Measurements from ENCODE around the gene HSPB3.
"Not testable (repeated sequence)": the region's sequence is repeated elsewhere in the genome, so short reads cannot be mapped to it uniquely, and the experiment has no call there.

Gene HSPB3, protein sequence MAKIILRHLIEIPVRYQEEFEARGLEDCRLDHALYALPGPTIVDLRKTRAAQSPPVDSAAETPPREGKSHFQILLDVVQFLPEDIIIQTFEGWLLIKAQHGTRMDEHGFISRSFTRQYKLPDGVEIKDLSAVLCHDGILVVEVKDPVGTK

DNA sequence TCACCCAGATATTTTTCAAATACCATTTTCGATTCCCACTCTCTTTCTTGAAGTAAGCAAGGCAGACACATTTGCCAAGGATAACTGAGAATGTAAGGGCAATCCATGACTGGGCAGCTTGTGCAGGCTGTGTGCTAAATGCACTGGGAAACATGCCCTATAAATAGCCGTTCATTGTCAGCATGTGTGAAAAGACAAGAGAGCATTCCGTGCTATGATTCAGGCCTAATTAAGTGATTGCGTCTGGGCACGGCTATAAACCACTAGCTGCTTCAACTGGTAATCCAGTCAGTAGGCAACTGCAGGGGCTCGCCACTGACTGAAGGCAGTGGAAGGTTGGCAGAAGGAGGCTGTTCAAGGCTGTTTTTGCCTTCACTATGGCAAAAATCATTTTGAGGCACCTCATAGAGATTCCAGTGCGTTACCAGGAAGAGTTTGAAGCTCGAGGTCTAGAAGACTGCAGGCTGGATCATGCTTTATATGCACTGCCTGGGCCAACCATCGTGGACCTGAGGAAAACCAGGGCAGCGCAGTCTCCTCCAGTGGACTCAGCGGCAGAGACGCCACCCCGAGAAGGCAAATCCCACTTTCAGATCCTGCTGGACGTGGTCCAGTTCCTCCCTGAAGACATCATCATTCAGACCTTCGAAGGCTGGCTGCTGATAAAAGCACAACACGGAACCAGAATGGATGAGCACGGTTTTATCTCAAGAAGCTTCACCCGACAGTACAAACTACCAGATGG is at the start of gene HSPB3:
TSS of gene HSPB3 (plus strand) at position 287 of the 745 bp plus-strand sequence. CDS start at position 378, 91 bp downstream.
- in situ Hi-C loops (cut with MboI; ENCODE audit: low sequenced_read_pairs) = no loop called here

DNA sequence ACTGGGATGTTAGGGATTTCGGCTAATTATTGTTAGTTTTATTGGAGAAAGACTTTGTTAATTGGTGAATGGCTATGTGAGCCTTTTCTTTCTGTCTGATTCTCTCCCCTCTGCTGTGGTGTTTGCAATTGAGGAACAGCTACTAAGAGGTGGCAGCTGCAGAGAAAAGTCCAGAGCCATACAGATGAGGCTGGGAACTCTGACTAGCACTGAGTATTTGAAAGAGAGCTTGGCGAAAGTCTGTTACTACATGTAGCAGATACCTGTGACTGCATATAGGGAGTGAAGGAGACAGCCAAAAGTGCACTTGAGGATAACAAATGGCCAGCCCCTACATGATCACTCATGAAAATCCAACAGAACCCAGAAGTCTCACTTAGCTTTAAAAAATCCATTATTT is 44.3 kb upstream of the HSPB3 start:
- in situ Hi-C loops (cut with MboI; ENCODE audit: low sequenced_read_pairs) = no loop called here

DNA sequence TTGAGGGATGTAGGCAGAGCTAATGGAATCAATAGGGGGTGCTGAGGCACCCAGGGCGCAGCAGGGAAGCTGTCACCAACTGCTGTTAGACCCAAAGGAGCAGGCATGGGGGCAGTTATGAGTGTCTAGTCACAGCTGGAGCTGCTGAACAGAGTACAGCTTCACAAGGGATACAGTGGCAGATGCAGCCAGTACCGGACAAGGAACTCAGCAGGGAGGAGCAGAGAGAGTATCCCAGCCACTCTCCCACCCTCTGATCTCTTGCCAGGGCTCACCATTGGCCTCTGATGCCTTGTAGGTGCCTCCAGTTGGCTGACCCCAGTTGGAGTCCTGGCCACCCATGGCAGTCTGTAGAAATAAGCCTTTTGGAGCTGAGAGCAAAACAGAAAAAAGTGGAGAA is 42.6 kb upstream of the HSPB3 start:
- in situ Hi-C loops (cut with MboI; ENCODE audit: low sequenced_read_pairs) = no loop called here

DNA sequence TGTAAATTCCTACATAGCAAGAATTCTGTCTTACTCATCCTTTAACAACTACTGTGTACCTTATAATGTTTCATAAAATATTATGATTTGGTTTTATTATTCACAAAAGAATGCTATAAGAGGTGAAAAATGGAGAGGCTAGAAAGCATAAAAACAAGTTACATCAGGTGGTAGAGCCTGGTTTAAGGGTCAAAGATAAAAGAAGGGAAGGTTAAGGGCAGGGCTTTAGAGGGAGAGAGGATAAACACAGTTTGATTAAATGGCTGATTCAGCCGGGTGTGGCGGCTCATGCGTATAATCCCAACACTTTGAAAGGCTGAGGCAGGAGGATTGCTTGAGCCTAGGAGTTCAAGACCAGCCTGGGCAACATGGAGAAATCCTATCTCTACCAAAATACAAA is 40.4 kb upstream of the HSPB3 start:
- in situ Hi-C loops (cut with MboI; ENCODE audit: low sequenced_read_pairs) = no loop called here

DNA sequence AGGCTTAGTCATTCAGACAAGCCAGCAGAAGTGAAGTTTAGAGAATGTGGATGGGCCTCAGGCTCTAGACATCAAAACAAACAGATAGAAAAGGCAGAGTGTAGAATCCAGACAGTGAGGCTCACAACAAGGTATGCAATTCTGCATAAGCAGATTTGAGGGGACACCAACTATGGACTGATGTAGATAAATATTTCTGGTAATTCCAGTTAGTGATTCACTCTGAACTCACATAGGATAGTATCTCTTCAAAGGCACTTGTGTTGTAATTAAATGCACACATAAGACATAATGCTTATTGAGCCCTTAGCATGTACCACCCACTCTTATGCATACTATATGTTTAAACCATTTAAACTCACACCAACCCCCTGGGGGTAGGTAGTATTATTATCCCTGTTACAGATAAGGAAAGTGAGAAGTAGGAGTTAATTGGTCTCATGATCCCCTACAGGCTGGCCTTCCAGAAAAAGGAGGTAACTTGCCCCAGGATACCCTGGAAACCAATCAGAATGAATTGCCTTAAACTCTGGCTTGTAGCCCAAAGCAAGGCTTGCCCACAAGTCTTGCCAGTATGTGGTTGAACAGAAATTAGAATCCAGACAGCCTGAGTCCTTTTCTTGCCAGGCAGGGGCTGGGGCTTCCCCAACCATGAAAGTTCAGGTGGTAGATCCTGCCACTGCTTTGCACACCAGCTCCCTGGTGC is 39.5 kb upstream of the HSPB3 start:
- in situ Hi-C loops (cut with MboI; ENCODE audit: low sequenced_read_pairs) = no loop called here

DNA sequence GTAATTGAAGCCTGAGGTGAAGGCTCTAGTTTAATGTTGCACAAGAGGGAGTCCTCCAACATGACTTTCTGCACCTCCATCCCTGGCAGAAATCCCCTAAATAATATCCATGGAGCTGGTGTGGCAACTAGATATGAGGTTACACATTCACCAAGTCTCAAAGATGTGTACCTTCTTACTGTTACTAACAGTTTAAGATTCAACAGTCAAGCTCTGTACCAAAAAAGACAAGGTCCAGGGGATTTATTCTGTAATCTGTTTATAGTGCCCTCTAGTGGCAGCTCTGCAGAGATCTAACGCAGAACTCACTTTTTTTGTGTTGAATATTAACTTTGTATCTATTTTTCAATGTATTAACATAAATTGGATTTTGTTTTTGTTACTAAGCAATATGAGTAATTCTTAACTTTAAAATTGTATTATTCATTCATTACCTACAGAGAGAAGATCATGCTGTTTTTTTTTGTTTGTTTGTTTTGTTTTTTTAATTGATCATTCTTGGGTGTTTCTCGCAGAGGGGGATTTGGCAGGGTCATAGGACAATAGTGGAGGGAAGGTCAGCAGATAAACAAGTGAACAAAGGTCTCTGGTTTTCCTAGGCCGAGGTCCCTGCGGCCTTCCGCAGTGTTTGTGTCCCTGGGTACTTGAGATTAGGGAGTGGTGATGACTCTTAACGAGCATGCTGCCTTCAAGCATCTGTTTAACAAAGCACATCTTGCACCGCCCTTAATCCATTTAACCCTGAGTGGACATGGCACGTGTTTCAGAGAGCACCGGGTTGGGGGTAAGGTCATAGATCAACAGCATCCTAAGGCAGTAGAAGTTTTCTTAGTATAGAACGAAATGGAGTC is 35.7 kb upstream of the HSPB3 start:
- in situ Hi-C loops (cut with MboI; ENCODE audit: low sequenced_read_pairs) = not testable (repeated sequence)

DNA sequence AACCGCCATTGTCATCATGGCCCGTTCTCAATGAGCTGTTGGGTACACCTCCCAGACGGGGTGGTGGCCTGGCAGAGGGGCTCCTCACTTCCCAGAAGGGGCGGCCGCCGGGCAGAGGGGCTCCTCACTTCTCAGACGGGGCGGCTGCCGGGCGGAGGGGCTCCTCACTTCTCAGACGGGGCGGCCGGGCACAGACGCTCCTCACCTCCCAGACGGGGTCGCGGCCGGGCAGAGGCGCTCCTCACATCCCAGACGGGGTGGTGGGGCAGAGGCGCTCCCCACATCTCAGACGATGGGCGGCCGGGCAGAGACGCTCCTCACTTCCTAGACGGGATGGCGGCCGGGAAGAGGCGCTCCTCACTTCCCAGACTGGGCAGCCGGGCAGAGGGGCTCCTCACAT is 35.0 kb upstream of the HSPB3 start:
- in situ Hi-C loops (cut with MboI; ENCODE audit: low sequenced_read_pairs) = not testable (repeated sequence)

DNA sequence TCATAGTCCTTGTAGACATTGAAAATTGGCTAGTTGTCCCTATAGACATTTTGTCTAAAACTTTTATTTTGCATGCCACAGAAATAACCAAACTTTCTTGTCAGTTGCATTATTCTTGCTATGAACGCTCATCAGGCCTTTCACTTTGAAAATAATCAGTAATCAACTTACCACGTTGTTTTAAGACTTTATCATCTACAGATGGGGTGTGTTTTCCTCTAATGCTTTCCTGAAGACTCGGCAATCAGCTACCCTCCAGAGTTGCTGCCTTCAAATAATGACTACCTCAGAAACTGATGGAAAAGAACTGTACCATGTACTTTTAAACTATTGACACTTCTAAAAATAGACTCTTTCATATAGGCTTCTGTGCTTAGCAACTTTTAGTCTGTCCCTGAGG is 33.5 kb upstream of the HSPB3 start:
- in situ Hi-C loops (cut with MboI; ENCODE audit: low sequenced_read_pairs) = no loop called here

DNA sequence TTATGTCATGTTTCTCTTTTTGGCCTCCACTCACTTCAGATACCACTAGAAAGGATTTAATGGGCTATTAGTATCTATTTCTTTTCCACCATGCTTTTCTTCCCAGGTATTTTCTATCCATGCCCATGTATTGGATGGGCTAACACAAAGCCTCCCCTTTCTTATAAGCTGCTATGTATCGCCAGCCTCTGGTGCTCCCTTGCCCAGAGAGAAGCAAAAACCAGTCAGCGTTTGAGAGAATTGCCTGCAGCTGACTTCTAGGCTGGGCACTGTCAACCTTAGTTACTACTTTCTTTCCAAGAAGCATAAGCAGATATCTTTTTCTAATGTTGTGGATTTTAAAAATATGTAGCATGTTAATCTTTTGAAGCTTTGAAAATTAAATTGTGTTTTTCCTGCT is 30.2 kb upstream of the HSPB3 start:
- in situ Hi-C loops (cut with MboI; ENCODE audit: low sequenced_read_pairs) = no loop called here

DNA sequence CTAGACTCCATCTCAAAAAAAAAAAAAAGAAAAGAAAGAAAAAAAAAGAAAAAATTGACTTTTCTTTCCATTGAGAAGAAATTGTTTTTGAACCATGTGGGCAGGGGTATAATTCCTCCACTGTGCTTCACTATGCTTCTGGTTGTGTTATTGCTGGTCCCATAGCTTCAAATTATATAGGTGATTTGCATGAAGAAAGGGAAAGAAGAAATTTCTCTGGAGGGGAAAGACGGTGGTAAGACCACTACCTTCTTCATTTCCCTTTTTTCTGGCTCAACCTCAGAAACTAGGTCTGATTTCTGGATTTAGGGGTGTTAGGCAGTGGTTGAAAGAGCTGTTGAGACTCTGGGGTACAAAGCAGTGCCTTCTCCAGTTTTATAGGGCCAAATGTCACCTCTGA is 29.3 kb upstream of the HSPB3 start:
- in situ Hi-C loops (cut with MboI; ENCODE audit: low sequenced_read_pairs) = no loop called here

DNA sequence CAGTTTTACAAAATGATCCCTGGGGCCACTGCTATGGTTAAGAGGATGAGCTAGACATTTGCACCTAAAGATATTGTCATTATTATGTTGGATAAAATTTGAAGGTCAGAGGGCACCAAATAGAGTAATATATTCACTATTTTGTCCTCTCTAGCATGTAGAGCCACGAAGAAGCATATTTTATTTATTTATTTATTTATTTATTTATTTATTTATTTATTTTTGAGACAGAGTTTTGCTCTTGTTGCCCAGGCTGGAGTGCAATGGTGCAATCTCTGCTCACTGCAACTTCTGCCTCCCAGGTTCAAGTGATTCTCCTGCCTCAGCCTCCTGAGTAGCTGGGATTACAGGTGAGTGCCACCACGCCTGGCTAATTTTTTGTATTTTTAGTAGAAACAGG is 20.8 kb upstream of the HSPB3 start:
- in situ Hi-C loops (cut with MboI; ENCODE audit: low sequenced_read_pairs) = not testable (repeated sequence)

DNA sequence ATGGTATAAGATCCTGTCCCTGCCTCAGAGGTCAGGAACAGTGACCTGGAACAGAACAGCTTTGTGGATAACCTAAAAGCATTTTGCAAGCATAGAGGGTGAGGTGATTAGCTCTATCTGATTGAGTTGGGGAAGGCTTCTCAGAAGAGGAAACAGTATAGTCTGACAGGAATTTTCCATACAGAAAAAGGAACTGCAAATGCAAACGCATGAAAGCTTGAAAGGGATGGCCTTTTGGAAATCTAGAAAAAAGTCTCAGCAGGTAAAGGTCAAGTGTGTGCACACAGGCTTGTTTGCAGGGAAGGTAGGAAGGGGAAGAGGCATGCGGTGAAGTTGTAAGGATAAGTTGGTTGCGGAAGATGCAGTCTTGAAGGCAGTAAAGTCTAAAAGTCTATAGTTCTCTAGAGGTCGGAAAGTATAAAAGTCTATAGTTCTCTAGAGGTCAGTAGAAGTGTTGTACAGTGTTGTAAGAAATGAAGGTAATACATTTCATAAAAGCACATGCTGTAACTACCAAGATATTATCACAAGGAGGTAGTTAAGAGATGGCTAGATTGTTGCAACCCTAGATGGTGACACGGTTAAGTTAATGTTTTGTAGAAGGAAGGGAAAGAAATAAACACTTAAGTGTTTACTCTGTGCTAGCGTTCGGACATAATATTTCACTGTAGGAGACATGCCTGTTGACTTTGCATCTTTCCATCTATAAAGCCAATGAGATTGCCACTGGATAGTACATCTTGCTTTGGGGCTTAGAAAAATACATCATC is 16.7 kb upstream of the HSPB3 start:
- in situ Hi-C loops (cut with MboI; ENCODE audit: low sequenced_read_pairs) = no loop called here

DNA sequence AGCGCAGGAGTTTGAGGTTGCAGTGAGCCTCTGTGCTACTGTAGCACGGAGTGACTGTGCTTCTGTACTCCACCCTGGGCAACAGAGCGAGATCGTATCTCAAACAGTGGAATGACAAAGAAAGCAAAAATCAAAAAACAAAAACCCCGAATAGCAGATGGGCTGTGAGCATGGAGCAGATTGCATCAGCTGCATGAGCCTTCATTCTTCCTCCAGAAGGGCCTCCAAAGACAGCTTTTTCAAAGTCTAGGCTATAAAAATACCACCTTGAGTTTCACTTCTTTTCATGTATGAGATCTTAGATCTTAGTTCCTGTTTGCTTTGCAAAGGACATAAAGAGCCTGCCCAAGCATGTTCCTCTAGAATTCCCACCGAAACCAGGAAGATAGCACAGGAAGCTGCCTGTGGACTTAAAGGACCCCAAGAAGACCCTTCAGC is 15.0 kb upstream of the HSPB3 start:
- in situ Hi-C loops (cut with MboI; ENCODE audit: low sequenced_read_pairs) = no loop called here

DNA sequence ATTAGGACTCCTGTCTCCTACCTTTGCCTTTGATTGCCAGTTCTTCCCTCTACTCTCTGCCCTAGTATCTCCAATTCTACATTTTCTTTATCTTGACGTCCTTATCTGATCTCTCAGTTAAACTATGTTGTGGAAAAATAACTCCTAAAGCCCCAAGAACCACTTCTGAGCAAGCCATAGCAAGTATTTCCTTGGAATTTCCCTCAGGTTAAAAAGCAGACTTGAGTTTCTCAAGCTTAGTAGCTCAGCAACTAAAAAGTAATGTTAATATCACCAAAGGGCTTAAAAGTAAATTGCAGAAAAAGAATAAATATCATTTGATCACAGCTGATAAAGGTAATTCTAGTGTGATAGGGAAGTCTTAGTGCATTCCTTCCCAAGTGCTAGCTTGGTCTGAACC is 13.2 kb upstream of the HSPB3 start:
- in situ Hi-C loops (cut with MboI; ENCODE audit: low sequenced_read_pairs) = no loop called here

DNA sequence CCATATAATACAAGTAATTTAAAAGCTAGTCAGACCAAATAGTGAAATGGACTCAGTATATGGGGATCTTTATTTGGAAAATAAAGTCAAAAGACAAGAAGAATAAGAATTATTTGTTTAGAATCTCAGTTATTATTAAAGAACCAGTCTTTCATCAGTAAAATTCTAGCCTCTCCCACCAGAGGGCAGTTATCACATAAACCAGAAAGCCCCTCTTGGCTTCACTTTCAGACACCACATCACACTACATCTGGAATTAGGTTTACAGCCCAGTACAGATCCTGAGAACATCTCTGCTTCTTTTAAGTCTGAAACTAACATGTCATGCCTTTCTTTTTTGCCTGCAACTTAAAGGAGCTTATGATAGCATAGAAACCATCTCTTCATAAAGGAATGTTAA is 12.2 kb upstream of the HSPB3 start:
- in situ Hi-C loops (cut with MboI; ENCODE audit: low sequenced_read_pairs) = no loop called here

DNA sequence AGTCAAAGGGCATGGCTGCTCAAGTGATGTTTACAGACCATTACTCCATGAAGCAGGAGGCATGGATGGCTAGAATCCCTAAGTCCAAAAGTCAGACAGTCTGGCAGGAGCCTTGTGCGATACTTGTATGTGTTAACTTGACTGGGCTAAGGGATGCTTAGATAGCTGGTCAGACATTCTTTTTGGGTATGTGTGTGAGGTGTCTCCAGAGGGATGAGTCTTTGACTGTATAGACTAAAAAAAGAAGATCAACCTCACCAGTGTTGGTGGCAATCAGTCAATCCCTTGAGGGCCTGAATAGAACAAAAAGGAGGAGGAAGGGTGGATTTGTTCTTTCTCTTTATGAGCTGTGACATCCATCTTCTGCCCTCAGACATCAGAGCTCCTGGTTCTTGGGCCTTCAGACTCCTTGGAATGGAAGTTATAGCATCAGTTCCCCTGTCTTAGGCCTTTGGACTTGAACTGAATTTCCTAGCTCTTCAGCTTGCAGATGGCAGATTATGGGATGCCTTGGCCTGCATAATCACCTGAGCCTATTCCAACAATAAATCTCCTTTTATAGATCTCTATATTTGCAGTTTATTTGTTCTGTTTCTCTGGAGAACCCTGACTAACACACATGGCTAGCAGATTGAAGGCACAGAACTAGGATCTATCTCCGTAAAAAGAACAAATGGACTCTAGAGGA is 9.7 kb upstream of the HSPB3 start:
- in situ Hi-C loops (cut with MboI; ENCODE audit: low sequenced_read_pairs) = no loop called here

DNA sequence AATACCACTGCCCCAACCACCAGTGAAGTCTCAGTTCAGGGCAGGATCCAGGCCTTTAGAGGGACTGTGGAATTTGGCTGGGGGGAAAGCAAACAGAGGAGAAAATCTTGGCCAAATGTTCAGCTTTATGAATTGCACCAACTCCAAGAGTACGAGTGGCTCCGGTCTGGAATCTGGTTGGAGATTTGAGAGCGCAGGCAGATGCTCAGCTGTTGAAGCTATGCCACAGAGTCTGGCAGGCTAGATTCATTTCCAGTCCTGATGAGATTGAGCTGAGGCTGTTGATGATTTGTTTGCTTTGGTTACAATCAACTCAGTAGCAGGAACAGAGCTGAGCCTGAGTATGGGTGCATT is 9.1 kb upstream of the HSPB3 start:
- in situ Hi-C loops (cut with MboI; ENCODE audit: low sequenced_read_pairs) = no loop called here

DNA sequence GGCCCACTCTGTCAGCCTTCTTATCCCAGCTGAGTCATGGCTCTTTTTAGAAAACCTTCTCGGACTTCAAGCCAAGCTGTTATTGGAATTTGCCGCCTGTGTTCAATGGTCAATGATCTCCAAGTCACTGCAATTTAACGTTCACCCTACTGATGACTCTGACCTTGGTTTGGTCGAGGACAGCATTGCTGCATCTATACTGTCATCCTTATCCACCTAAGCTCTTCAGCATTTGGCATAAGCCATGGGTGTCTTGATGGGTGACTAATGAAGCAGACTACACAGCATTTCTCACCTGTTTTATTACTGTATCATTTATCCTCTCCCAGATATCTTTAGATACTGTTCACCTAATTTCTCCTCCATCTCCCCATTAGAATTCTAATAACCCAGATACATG is 5.6 kb upstream of the HSPB3 start:
- in situ Hi-C loops (cut with MboI; ENCODE audit: low sequenced_read_pairs) = no loop called here

DNA sequence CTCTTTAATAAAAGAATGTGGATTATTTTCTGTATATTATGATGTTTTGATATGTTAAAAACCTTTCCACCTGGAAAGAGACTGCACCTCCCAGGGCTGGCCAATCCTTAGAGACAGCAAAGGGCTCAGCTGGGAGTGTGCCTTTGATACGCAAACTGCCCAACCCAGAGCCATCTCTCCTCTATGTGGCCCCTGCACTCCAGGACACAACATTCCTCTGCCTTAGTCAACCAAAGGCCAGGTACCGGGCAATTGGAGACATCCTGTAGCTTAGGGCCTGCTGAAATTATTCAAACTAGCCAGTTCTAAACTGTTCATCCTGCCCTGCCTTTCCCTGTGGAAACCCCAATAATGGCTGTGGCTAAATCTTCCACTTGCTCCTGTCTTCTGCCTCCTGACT is 5.0 kb upstream of the HSPB3 start:
- in situ Hi-C loops (cut with MboI; ENCODE audit: low sequenced_read_pairs) = no loop called here

DNA sequence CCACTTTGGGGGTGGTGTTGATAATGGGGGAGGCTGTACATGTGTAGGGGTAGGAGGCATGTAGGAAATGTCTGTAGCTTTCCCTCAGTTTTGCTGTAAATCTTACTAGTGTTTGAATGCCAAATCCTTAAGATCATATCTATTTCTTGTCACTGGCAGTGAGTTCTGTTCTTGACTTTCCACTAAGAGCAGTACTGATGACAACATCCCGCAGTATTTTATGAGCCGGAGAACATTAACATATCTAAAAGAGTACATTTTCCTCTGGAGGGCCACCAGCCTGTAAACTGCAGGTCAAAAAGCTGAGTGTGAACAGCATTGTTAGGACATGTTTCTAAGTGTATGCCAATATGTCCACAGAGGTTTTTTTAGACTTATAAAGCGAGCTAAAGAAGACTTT is 2.5 kb upstream of the HSPB3 start:
- in situ Hi-C loops (cut with MboI; ENCODE audit: low sequenced_read_pairs) = no loop called here

Data from HL-60/S4 treated with phorbol 12-myristate 13-acetate at 8.2 ng/mL for 4 days and 3 days (cell line).